Muscle layer of duodenum (tissue), 2 donors: ENCODE results near the gene FAM124B.

ENCODE experiments used
- H3K27ac ChIP-seq: one replicate; pipeline ENCODE4 v1.7.0; 2013; ENCODE audit warnings: mild to moderate bottlenecking, low read length
- H3K27me3 ChIP-seq: one replicate; pipeline ENCODE4 v1.7.0; 2013; ENCODE audit warnings: low read depth, mild to moderate bottlenecking, control low read depth, low read length
- H3K36me3 ChIP-seq, 2 donors: one replicate each; pipeline ENCODE4 v1.7.0; 2013; ENCODE audit warnings: low read length in 2 of 2, control low read depth in 1 of 2, mild to moderate bottlenecking in 1 of 2; ENCODE audit not compliant: insufficient read depth in 2 of 2, control insufficient read depth in 1 of 2
- H3K4me1 ChIP-seq, 2 donors: one replicate each; pipeline ENCODE4 v1.7.0; 2013; ENCODE audit warnings: low read length in 2 of 2, mild to moderate bottlenecking in 2 of 2, control low read depth in 1 of 2, moderate library complexity in 1 of 2; ENCODE audit not compliant: insufficient read depth in 2 of 2, control insufficient read depth in 1 of 2
- H3K4me3 ChIP-seq, 2 donors: one replicate each; pipeline ENCODE4 v1.7.0; 2013; ENCODE audit warnings: low read length in 2 of 2, low read depth in 1 of 2, mild to moderate bottlenecking in 1 of 2
- H3K9me3 ChIP-seq, 2 donors: one replicate each; pipeline ENCODE4 v1.7.0; 2013; ENCODE audit warnings: low read length in 2 of 2, control low read depth in 1 of 2, mild to moderate bottlenecking in 1 of 2; ENCODE audit not compliant: control insufficient read depth in 1 of 2
- donor health status: healthy.

FAM124B gene

GRCh38 chr2:224354632-224355211 is 47.2 kb downstream of the FAM124B start:
- H3K27me3 ChIP-seq = no peaks in the 10 kb centered on the region
- H3K36me3 ChIP-seq = no peaks in the 10 kb centered on the region
- no peak overlapping the region for H3K4me3 ChIP-seq
- H3K4me1 ChIP-seq = no peaks in the 10 kb centered on the region
- H3K9me3 ChIP-seq = no peaks in the 10 kb centered on the region
- no peak overlapping the region for H3K27ac ChIP-seq

DNA sequence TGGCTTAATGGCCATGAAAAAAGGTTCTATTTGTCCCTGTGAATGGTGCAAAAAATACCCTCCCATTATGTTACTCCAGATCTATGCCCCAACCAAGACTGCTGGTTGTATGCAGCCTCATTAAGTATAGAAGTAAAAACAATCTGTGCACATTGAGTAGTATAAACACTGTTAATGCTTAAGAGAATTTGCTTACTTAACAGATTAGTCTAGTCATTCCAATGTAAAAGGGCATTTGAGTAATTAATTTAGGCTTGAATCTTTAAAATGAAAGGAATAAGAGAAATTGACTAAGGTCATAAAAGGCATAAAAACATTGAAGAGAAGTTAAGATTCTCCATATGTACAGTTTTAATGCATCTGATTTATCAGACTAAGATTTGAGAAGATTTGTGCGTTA is 51.2 kb downstream of the FAM124B start:
- Histone ChIP-seq H3K4me1 (peaks cover 0 to 5% of the 10 kb centered on the region in 2 donors), H3K27me3 (no peaks in the 10 kb centered on the region), H3K36me3 (no peaks in the 10 kb centered on the region), H3K9me3 (no peaks in the 10 kb centered on the region), H3K4me3 (no peak overlapping the region), H3K27ac (no peak overlapping the region)

DNA sequence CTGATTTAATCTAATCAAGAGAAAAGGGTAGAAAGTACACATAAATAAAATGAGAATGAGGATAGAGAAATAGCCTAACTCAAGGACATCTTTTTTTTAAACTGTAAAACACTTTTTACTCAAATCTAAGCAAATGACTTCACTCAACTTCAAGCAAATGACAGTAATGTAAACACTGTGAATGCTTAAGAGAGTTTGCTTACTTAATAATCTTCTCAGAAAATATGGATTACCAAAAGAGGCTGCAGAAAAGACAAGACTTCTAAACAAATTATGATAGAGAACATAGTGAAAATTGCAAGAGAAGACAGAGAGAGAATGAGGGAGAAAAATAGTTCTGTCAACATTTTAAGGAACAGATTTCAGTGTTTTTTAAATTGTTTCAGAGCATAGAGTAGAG is 52.5 kb downstream of the FAM124B start:
- Histone ChIP-seq H3K4me1 (peaks cover 0 to 5% of the 10 kb centered on the region in 2 donors), H3K9me3 (no peaks in the 10 kb centered on the region), H3K36me3 (no peaks in the 10 kb centered on the region), H3K4me3 (no peak overlapping the region), H3K27me3 (no peaks in the 10 kb centered on the region), H3K27ac (no peak overlapping the region)

- H3K4me1 ChIP-seq = peaks cover 0 to 5% of the 10 kb centered on the region in 2 donors
These were observed 54.5 kb downstream of the FAM124B start for GRCh38 chr2:224347176-224348051.

DNA sequence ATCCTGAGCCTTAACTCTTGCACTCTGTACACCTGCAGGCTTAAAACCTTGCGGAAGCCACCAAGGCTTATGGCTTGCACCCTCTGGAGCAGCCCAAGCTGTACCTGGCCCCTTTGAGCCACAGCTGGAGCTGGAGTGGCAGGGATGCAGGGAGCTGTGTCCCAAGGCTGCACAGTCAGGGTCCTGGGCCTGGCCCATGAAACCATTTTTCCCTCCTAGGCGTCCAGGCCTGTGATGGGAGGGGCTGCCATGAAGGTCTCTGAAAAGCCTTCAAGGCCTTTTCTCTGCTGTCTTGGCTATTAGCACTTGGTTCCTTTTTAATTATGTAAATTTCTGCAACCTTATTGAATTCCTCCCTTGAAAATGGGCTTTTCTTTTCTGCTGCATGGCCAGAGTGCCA is 56.4 kb downstream of the FAM124B start:
- Histone ChIP-seq H3K4me3 (no peak overlapping the region), H3K4me1 (peaks cover 0 to 5% of the 10 kb centered on the region in 2 donors), H3K36me3 (no peaks in the 10 kb centered on the region), H3K27me3 (no peaks in the 10 kb centered on the region), H3K9me3 (no peaks in the 10 kb centered on the region), H3K27ac (no peak overlapping the region)

More at GRCh38 chr2:224347176-224348051, 54.5 kb downstream of the FAM124B start:
- H3K27me3 ChIP-seq = no peaks in the 10 kb centered on the region
- H3K9me3 ChIP-seq = no peaks in the 10 kb centered on the region
- H3K27ac ChIP-seq = no peak overlapping the region
- no peaks in the 10 kb centered on the region for H3K36me3 ChIP-seq
- H3K4me3 ChIP-seq = no peak overlapping the region

DNA sequence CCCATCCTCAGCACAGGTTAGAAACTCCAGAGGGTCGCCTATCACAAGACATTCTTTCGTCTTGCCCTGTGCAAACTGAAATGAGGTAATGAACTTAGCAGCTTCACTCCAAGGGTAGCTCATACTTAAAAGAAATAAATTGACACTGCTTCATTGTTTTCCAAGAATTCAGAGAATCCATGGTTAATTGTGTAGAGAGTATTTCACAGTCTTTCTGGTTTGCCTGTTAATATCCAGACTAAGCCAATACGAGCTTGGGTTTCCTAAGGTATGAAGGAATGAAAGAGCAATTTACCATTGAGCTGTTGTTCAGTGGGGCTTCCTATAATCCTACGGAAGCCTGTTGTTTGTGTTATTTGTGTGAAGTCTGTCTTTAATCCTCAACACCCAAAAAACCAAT is 58.7 kb downstream of the FAM124B start:
- no peaks in the 10 kb centered on the region for H3K9me3 ChIP-seq
- H3K27me3 ChIP-seq = no peaks in the 10 kb centered on the region
- H3K4me3 ChIP-seq = no peak overlapping the region
- no peak overlapping the region for H3K27ac ChIP-seq
- no peaks in the 10 kb centered on the region for H3K36me3 ChIP-seq
- H3K4me1 ChIP-seq = no peaks in the 10 kb centered on the region

DNA sequence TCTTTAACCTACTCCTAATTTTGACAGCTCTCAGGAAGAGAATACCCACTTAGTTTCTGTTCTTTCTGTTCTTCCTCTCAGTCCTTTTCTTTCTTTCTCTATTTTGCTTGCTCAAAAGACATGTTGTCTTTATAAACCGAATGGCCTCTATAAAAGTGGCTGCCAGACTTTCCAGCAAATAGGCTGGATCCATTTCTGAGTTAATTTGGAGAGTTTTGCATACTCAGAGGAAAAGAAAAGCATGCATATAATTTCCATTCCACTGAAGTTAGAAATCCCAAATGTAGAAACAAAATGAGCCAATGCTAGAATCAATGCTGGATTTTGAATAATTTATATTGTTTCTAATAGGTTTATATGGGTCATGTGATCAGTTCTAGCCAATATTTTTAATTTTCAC is 65.9 kb downstream of the FAM124B start:
- Histone ChIP-seq H3K4me1 (no peaks in the 10 kb centered on the region), H3K4me3 (no peak overlapping the region), H3K9me3 (no peaks in the 10 kb centered on the region), H3K36me3 (no peaks in the 10 kb centered on the region), H3K27ac (no peak overlapping the region), H3K27me3 (no peaks in the 10 kb centered on the region)

GRCh38 chr2:224334726-224335125 is 67.2 kb downstream of the FAM124B start:
- no peak overlapping the region for H3K4me3 ChIP-seq

GRCh38 chr2:224333726-224334482 is 68.0 kb downstream of the FAM124B start:
- Histone ChIP-seq H3K4me3 (no peak overlapping the region), H3K36me3 (no peaks in the 10 kb centered on the region), H3K27ac (no peak overlapping the region), H3K4me1 (no peaks in the 10 kb centered on the region), H3K27me3 (no peaks in the 10 kb centered on the region), H3K9me3 (no peaks in the 10 kb centered on the region)

More at GRCh38 chr2:224334726-224335125, 67.2 kb downstream of the FAM124B start:
- no peaks in the 10 kb centered on the region for H3K27me3 ChIP-seq
- H3K27ac ChIP-seq = no peak overlapping the region
- H3K4me1 ChIP-seq = no peaks in the 10 kb centered on the region
- no peaks in the 10 kb centered on the region for H3K9me3 ChIP-seq
- no peaks in the 10 kb centered on the region for H3K36me3 ChIP-seq

DNA sequence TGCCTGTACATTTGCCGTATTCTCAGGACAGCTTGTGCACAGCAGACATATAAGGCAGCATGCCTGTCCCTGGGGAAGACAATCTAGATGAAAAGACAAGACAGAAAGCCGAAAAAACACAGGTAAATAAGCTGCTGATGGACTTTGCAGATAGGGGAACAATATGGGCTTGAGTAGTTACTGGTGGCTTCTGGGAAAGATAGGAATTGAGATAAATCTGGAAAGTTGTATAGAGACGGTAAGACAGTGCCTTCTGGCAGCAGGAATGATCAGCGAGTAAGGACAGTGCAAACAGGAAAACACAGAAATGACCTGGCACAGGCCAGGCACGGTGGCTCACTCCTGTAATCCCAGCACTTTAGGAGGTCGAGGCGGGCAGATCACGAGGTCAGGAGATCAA is 70.2 kb downstream of the FAM124B start:
- Histone ChIP-seq H3K27ac (no peak overlapping the region), H3K4me1 (no peaks in the 10 kb centered on the region), H3K9me3 (no peaks in the 10 kb centered on the region), H3K4me3 (no peak overlapping the region), H3K36me3 (no peaks in the 10 kb centered on the region), H3K27me3 (no peaks in the 10 kb centered on the region)

- H3K27me3 ChIP-seq = no peaks in the 10 kb centered on the region
- no peak overlapping the region for H3K4me3 ChIP-seq
- H3K27ac ChIP-seq = no peak overlapping the region
- H3K4me1 ChIP-seq = peaks cover 0 to 7% of the 10 kb centered on the region in 2 donors
- no peaks in the 10 kb centered on the region for H3K9me3 ChIP-seq
- no peaks in the 10 kb centered on the region for H3K36me3 ChIP-seq
These were observed 73.1 kb downstream of the FAM124B start for GRCh38 chr2:224328798-224329197.
